WTC11 (cell line): ENCODE data around the gene DSN1.

Source experiments
- ATF3 ChIP-seq: sonication (generic); formaldehyde crosslinking; conservative IDR thresholded peaks from 2 replicates; pipeline ENCODE4 v1.8.1; 2022; ENCODE audit warnings: mild to moderate bottlenecking, missing genetic modification reagents
- CREB1 ChIP-seq: sonication (generic); formaldehyde crosslinking; IDR thresholded peaks from 2 replicates; pipeline ENCODE4 v1.8.0; 2023; ENCODE audit warnings: mild to moderate bottlenecking, missing genetic modification reagents
- CTCF ChIP-seq: fragments of 200-600 bp; IDR thresholded peaks from 2 replicates; pipeline ENCODE4 v1.8.0; 2022; ENCODE audit warnings: antibody characterized with exemption
- ESRRA ChIP-seq: sonication (generic); formaldehyde crosslinking; IDR thresholded peaks from 2 replicates; pipeline ENCODE4 v1.8.1; 2022; ENCODE audit warnings: mild to moderate bottlenecking, missing genetic modification reagents, borderline replicate concordance
- ETV6 ChIP-seq: sonication (generic); formaldehyde crosslinking; IDR thresholded peaks from 2 replicates; pipeline ENCODE4 v1.8.1; 2022; ENCODE audit warnings: mild to moderate bottlenecking, missing genetic modification reagents
- MLX ChIP-seq: sonication (generic); formaldehyde crosslinking; IDR thresholded peaks from 2 replicates; pipeline ENCODE4 v1.8.1; 2023; ENCODE audit warnings: mild to moderate bottlenecking, missing genetic modification reagents, moderate library complexity
- PREB ChIP-seq: sonication (generic); formaldehyde crosslinking; IDR thresholded peaks from 2 replicates; pipeline ENCODE4 v1.8.1; 2022; ENCODE audit warnings: mild to moderate bottlenecking, missing genetic modification reagents, moderate library complexity, borderline replicate concordance
- USF2 ChIP-seq: sonication (generic); formaldehyde crosslinking; IDR thresholded peaks from 2 replicates; pipeline ENCODE4 v1.8.1; 2023; ENCODE audit warnings: mild to moderate bottlenecking, missing genetic modification reagents, moderate library complexity
- ZNF317 ChIP-seq: sonication (generic); formaldehyde crosslinking; IDR thresholded peaks from 2 replicates; pipeline ENCODE4 v1.8.1; 2023; ENCODE audit warnings: low read depth, mild to moderate bottlenecking, moderate library complexity, missing genetic modification reagents, borderline replicate concordance

GRCh38 chr20:36736451-36737182 is 36.9 kb downstream of the DSN1 start:
- TF ChIP-seq CTCF (no peak), ZNF317 (CRISPR knock-in tag) (no peak), ESRRA (CRISPR knock-in tag) (no peak), ATF3 (CRISPR knock-in tag) (no peak), MLX (CRISPR knock-in tag) (no peak), USF2 (CRISPR knock-in tag) (no peak), CREB1 (CRISPR knock-in tag) (no peak), PREB (CRISPR knock-in tag) (no peak), ETV6 (no peak)
